ENCODE results near the gene IFNA5. TPM values are rescaled to one million over a fixed set of nuclear protein-coding genes. Genes with fewer than 3 reads are reported as not detected.

The IFNA5 gene
- total RNA-seq (not detected), polyA plus RNA-seq (ENCODE audit: insufficient read length in 6 of 6) (not detected)
- long read RNA-seq, donor 1, result 0 reads
- long read RNA-seq, donor 2, result 0 reads
- long read RNA-seq, donor 3, result 0 reads
- long read RNA-seq, donor 4, result 0 reads
- long read RNA-seq, donor 5, result 0 reads
- long read RNA-seq, donor 6, result 0 reads
- long read RNA-seq, donor 7, result 0 reads
- long read RNA-seq, donor 8, result 0 reads
- long read RNA-seq, donor 9, result 0 reads
- long read RNA-seq, donor 10, result 0 reads
- long read RNA-seq, donor 11, result 0 reads
- long read RNA-seq, donor 12, result 0 reads

- no peaks in the 10 kb centered on the region for H3K27me3 ChIP-seq
- H3K36me3 ChIP-seq, result no peaks in the 10 kb centered on the region
- no peaks in the 10 kb centered on the region for H3K9me3 ChIP-seq
- intact Hi-C loops (cut with DNase I), result no loop called here
- ATAC-seq (no peak), DNase-seq (no peak)
- no peaks in the 10 kb centered on the region for H3K4me1 ChIP-seq
- H3K4me3 ChIP-seq, result no peak within 1 kb of the TSS
- TF ChIP-seq CTCF (IDR thresholded peaks at IDR 0.05), result no peak
- no peak within 1 kb of the TSS for H3K27ac ChIP-seq
These were observed at the start of gene IFNA5 for GRCh38 chr9:21305213-21305612. Gene IFNA5, minus strand, starts transcription at chr9:21305313. Its CDS starts 57 bp downstream, at chr9:21305256.

- TF ChIP-seq CTCF (IDR thresholded peaks at IDR 0.05), result no peak
- peaks cover 0 to 7% of the 10 kb centered on the region in 2 donors for H3K27me3 ChIP-seq
- H3K9me3 ChIP-seq, result no peaks in the 10 kb centered on the region
- ATAC-seq, result no peak
- no peak within 1 kb of the TSS for H3K27ac ChIP-seq
- no peaks in the 10 kb centered on the region for H3K36me3 ChIP-seq
- no peak for DNase-seq
- intact Hi-C loops (cut with DNase I), result no loop called here
- no peaks in the 10 kb centered on the region for H3K4me1 ChIP-seq
- no peak within 1 kb of the TSS for H3K4me3 ChIP-seq
These were observed 45.7 kb upstream of the IFNA5 start, which contains the start of gene IFNA6 for GRCh38 chr9:21350787-21351186. Gene IFNA6, minus strand, starts transcription at chr9:21350887. Its CDS starts 0 bp downstream, at chr9:21350887.

- H3K27ac ChIP-seq, result no peak overlapping the region
- no peak for TF ChIP-seq CTCF (IDR thresholded peaks at IDR 0.05)
- DNase-seq, result no peak
- no peak for ATAC-seq
- H3K4me3 ChIP-seq, result no peak overlapping the region
- no peaks in the 10 kb centered on the region for H3K9me3 ChIP-seq
- no peaks in the 10 kb centered on the region for H3K4me1 ChIP-seq
- peaks cover 0 to 7% of the 10 kb centered on the region in 2 donors for H3K27me3 ChIP-seq
- intact Hi-C loops (cut with DNase I), result no loop called here
- no peaks in the 10 kb centered on the region for H3K36me3 ChIP-seq
These were observed 43.4 kb upstream of the IFNA5 start for GRCh38 chr9:21348430-21348970.

- H3K9me3 ChIP-seq, result no peaks in the 10 kb centered on the region
- intact Hi-C loops (cut with DNase I), result no loop called here
- H3K27me3 ChIP-seq, result no peaks in the 10 kb centered on the region
- ATAC-seq (no peak), DNase-seq (no peak)
- H3K4me1 ChIP-seq, result no peaks in the 10 kb centered on the region
- no peaks in the 10 kb centered on the region for H3K36me3 ChIP-seq
- H3K27ac ChIP-seq, result no peak overlapping the region
- no peak overlapping the region for H3K4me3 ChIP-seq
- TF ChIP-seq CTCF (IDR thresholded peaks at IDR 0.05), result no peak
These were observed 35.6 kb upstream of the IFNA5 start for GRCh38 chr9:21340735-21341134.

DNA sequence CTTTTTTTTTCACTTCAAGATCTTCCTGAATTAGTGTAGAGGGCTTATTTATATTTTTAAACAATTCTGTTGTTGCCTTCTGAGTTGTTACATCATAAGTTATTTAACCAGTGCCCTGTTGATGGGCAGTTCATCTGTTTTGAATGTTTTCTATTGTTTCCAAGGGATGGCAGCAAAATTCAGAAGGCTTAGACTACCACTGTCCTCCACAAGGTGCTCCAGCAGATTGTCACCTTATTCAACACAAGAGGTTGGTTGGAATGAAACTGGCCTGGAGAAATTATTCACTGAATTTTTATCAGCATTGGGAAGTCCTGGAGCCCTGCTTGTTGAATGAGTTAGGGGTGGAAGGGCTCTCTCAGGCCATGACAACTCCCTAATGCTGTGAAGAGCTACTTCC is 31.3 kb upstream of the IFNA5 start:
- TF ChIP-seq CTCF (IDR thresholded peaks at IDR 0.05), result no peak
- Histone ChIP-seq H3K9me3 (no peaks in the 10 kb centered on the region), H3K27ac (no peak overlapping the region), H3K36me3 (no peaks in the 10 kb centered on the region), H3K27me3 (no peaks in the 10 kb centered on the region), H3K4me1 (peaks cover 24 to 30% of the 10 kb centered on the region in 2 donors), H3K4me3 (no peak overlapping the region)
- intact Hi-C loops (cut with DNase I), result no loop called here
- no peak for DNase-seq
- ATAC-seq, result no peak
